ENCODE data around the gene ABCA2. TPM values are rescaled to one million over a fixed set of nuclear protein-coding genes. Genes with fewer than 3 reads are reported as not detected.

The ABCA2 gene
- total RNA-seq, 1 donor from 2014 or later = 45.0 TPM

DNA sequence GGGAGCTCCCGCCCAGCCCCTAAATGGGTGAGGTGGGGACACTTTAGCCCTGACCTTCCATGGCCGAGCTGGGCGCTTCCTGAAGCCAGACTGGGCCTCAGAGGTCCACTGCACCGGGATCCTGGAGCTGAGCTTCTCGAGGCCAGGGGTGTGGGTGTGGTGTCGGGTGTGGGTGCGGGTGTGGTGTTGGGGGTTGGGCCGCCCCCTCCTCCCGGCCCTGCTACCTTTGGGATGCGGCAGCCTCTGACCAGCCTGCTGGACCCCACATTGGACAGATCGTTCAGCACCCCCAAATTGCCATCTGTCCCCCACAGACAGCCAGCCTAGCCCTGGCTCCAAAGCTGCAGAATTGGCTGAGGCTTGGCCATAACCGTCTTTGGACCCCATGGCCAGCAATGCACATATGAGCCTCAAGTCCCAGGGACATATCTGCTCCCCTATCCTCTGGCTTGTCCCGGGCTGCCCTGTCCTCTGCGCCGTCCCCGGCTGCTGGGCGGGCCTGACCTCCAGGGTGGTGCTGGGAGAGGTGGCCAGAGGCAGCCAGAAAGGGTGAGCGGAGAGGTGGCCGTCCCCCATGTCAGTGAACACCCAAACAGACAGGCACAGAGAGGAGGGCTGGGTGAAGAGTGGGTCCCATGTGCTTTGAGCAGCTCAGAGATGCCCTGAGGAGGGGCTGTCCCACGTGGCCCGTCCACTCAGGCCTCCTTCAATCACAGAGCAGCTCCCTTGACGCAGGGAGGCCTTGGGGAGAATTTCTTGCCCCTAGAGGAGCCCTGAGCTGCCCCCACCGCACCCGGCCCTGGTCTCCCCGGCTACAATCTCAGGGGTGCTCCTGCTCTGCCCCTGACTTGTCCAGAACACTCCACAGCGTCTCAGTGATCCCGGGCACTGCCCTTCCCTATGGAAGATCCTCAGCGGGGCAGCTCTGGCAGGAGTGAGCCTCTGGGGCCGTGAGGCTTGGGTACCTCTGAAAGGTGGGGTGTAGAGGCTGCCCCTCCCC lies 54.1 kb downstream of the ABCA2 start:
- Histone ChIP-seq H3K36me3 (no peaks in the 10 kb centered on the region), H3K4me1 (peaks cover 43% of the 10 kb centered on the region), H3K9me3 (no peaks in the 10 kb centered on the region), H3K4me3 (no peak overlapping the region), H3K27ac (peak overlapping the region; percentile 31), H3K27me3 (ENCODE audit: low read depth) (no peaks in the 10 kb centered on the region)
- TF ChIP-seq, protein P1, sequence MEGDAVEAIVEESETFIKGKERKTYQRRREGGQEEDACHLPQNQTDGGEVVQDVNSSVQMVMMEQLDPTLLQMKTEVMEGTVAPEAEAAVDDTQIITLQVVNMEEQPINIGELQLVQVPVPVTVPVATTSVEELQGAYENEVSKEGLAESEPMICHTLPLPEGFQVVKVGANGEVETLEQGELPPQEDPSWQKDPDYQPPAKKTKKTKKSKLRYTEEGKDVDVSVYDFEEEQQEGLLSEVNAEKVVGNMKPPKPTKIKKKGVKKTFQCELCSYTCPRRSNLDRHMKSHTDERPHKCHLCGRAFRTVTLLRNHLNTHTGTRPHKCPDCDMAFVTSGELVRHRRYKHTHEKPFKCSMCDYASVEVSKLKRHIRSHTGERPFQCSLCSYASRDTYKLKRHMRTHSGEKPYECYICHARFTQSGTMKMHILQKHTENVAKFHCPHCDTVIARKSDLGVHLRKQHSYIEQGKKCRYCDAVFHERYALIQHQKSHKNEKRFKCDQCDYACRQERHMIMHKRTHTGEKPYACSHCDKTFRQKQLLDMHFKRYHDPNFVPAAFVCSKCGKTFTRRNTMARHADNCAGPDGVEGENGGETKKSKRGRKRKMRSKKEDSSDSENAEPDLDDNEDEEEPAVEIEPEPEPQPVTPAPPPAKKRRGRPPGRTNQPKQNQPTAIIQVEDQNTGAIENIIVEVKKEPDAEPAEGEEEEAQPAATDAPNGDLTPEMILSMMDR (IDR thresholded peaks at IDR 0.05) = no peak
- ATAC-seq (no peak), DNase-seq (no peak)
- intact Hi-C loops (cut with DNase I) = no loop called here

DNA sequence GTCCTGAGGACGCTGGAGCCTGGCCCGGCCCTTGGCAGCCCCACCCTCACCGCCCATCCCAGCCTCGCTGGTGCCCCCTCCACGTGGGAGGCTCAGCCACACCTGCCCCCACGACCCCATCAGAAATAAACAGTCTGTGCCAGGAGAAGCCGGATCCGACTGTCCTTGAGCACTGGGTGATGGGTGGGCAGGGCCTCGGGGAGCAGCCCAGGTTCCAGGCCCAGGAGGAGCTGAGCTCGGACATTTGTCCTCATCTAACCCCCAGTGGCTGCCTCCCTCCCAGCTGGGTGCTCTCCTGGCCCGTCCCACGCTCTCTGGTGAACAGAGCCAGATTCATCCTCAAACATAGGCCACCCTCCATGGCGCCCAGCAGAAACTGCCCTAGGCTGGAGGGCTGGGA lies 55.3 kb downstream of the ABCA2 start:
- H3K9me3 ChIP-seq = no peaks in the 10 kb centered on the region
- intact Hi-C loops (cut with DNase I) = no loop called here
- H3K36me3 ChIP-seq = no peaks in the 10 kb centered on the region
- ATAC-seq (no peak), DNase-seq (no peak)
- peaks cover 40% of the 10 kb centered on the region for H3K4me1 ChIP-seq
- no peaks in the 10 kb centered on the region for H3K27me3 ChIP-seq (ENCODE audit: low read depth)
- TF ChIP-seq, protein P1 (IDR thresholded peaks at IDR 0.05) = no peak
- no peak overlapping the region for H3K27ac ChIP-seq
- no peak overlapping the region for H3K4me3 ChIP-seq

DNA sequence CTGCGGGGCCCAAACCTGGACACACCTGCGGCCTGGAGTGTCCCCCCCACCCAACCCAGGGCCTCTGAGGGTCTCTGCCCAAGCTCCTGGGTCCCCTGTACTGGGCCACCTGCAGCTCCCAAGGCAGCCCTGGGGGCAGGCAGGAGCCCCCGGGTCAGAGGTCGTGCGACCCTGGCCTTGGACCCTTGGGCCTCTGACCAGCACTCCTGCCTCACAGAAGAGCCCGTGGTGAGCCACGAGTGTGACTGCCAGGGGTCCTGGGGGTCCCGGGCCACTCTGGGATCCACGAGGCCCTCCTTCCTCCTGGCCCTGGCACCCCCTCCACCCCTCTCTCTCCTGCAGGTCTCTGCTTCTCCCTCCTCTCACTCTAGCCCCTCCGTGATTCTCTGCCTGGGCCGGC lies 55.7 kb downstream of the ABCA2 start:
- Histone ChIP-seq H3K4me3 (no peak overlapping the region), H3K27ac (no peak overlapping the region), H3K9me3 (no peaks in the 10 kb centered on the region), H3K4me1 (peaks cover 36% of the 10 kb centered on the region), H3K27me3 (ENCODE audit: low read depth) (no peaks in the 10 kb centered on the region), H3K36me3 (no peaks in the 10 kb centered on the region)
- TF ChIP-seq, protein P1 (IDR thresholded peaks at IDR 0.05) = no peak
- intact Hi-C loops (cut with DNase I) = no loop called here
- DNase-seq (no peak), ATAC-seq (no peak)

DNA sequence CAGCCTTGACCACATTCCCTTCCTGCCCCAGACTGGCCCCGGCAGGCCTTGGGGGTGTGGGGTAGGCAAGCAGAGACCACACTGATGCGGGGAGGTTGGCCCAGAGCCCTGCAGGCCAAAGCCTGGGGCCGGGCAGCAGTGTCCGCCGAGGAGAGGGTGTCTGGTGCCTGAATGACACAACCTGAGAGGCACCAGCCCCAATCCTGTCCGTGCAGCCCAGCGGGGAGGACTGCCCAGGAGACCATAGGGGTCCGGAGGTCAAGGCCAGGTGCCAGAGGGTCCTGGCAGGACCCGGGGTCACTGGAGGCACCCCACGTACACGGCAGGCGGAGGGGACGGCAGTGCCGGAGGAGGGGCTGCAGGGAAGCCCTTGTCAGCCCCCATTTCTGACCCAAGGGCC lies 56.3 kb downstream of the ABCA2 start:
- Histone ChIP-seq H3K27me3 (ENCODE audit: low read depth) (no peaks in the 10 kb centered on the region), H3K27ac (no peak overlapping the region), H3K9me3 (no peaks in the 10 kb centered on the region), H3K4me1 (peaks cover 30% of the 10 kb centered on the region), H3K4me3 (no peak overlapping the region), H3K36me3 (no peaks in the 10 kb centered on the region)
- no peak for DNase-seq
- intact Hi-C loops (cut with DNase I) = no loop called here
- TF ChIP-seq, protein P1 (IDR thresholded peaks at IDR 0.05) = no peak
- no peak for ATAC-seq

DNA sequence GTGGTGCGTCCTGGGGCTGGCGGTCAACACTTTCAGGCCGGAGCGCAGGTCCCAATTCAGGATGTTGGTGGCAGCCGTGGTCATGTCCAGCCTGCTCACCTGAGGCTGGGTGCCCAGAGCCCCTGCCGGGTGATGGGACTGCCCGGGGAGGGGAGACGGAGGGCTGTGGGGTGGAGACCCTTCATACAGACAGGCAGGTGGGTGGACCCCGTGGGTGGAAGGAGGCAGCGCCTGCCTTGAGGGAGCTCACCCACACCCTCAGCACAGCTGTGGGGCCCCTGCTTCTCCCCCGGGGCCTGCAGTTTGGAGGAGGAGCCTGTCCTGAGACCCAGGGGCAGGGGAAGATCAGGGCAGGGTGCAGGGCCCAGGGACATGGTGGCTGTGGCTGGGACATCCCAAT lies 57.7 kb downstream of the ABCA2 start:
- H3K36me3 ChIP-seq = no peaks in the 10 kb centered on the region
- H3K4me3 ChIP-seq = no peak overlapping the region
- H3K4me1 ChIP-seq = peaks cover 24% of the 10 kb centered on the region
- intact Hi-C loops (cut with DNase I) = no loop called here
- H3K27ac ChIP-seq = no peak overlapping the region
- TF ChIP-seq, protein P1 (IDR thresholded peaks at IDR 0.05) = no peak
- H3K27me3 ChIP-seq (ENCODE audit: low read depth) = no peaks in the 10 kb centered on the region
- DNase-seq = no peak
- no peaks in the 10 kb centered on the region for H3K9me3 ChIP-seq
- no peak for ATAC-seq

All from lower lobe of right lung (tissue), 2 donors.